Upper lobe of left lung (tissue), 6 donors: ENCODE data around the gene XPNPEP1. TPM values are rescaled to one million over a fixed set of nuclear protein-coding genes. Genes with fewer than 3 reads are reported as not detected.

Experiments
- ATAC-seq, 2 donors: fragments of 200-7000 bp; cut with Tn5 transposase; one replicate each; pipeline ENCODE4 v1.9.1; 2022; ENCODE audit warnings: mild to moderate bottlenecking in 2 of 2, moderate library complexity in 2 of 2; ENCODE audit not compliant: low FRiP score in 2 of 2
- DNase-seq, 2 donors: peaks; one replicate each; pipeline ENCODE4 v3.0.0-alpha.2; 2019 to 2020
- H3K27ac ChIP-seq, 4 donors: fragments of 200-600 bp; sonication (generic); one replicate each; pipeline ENCODE4 v1.5.1; 2016 to 2019
- H3K27me3 ChIP-seq, 4 donors: fragments of 200-600 bp; sonication (generic); one replicate each; pipeline ENCODE4 v1.5.1; 2017 to 2019
- H3K36me3 ChIP-seq, 4 donors: fragments of 200-600 bp; sonication (generic); one replicate each; pipeline ENCODE4 v1.5.1; 2016 to 2019
- H3K4me1 ChIP-seq, 4 donors: fragments of 200-600 bp; sonication (generic); one replicate each; pipeline ENCODE4 v1.5.1; 2018 to 2019
- H3K4me3 ChIP-seq, 4 donors: fragments of 200-600 bp; sonication (generic); one replicate each; pipeline ENCODE4 v1.5.1; 2017 to 2019; ENCODE audit warnings: mild to moderate bottlenecking in 2 of 4, moderate library complexity in 1 of 4
- H3K9me3 ChIP-seq, 4 donors: fragments of 200-600 bp; sonication (generic); one replicate each; pipeline ENCODE4 v1.5.1; 2018 to 2019
- EP300 ChIP-seq, 4 donors: sonication (generic); formaldehyde crosslinking; IDR thresholded peaks; one replicate each; pipeline ENCODE4 v1.5.1; 2017; ENCODE audit warnings: antibody characterized with exemption in 4 of 4, control low read depth in 2 of 4
- POLR2A ChIP-seq, 4 donors: fragments of 450-650 bp; IDR thresholded peaks; one replicate each; pipeline ENCODE4 v1.5.1; 2016 to 2017; ENCODE audit warnings: antibody characterized with exemption in 4 of 4, mild to moderate bottlenecking in 2 of 4
- POLR2AphosphoS5 ChIP-seq, 2 donors: sonication (generic); formaldehyde crosslinking; IDR thresholded peaks; one replicate each; pipeline ENCODE4 v1.5.1; 2017; ENCODE audit warnings: antibody characterized with exemption in 2 of 2
- whole genome bisulfite sequencing, 2 donors: methylation state at CpG; one replicate each; pipeline ENCODE4 v1.1.5; 2017 to 2018; 5-methylcytosine and 5-hydroxymethylcytosine counted together
- small RNA-seq, 4 donors: library from RNA; depleted of rRNA; stranded (forward); fragments of <200 nt; gene quantifications; one replicate each; pipeline ENCODE3, GENCODE V24; 2016
- total RNA-seq, 6 donors: library from RNA; depleted of rRNA in 4 of 6; stranded (reverse); fragments of >200 nt in 4 of 6; gene quantifications; one replicate each; pipeline versions ENCODE4 v1.1.0 to v1.2.1, GENCODE V29; 2016 to 2021
- TF ChIP-seq, protein P1 (sequence below), 6 experiments: fragments of 450-650 bp in 4 of 6; fragments of 200-600 bp in 2 of 6; sonication (generic) in 2 of 6; IDR thresholded peaks; one replicate each; pipeline ENCODE4 v1.5.1; 2016 to 2019; ENCODE audit warnings: antibody characterized with exemption in 6 of 6
- donor health status: DM: no; HTN: no; CAD: no; lungs with moderate emphysema.
- donor health status: DM: no; HTN: yes; CAD: no; lungs with severe emphysema.

Gene XPNPEP1
- total RNA-seq, 6 donors from 2014 or later, result 40.6 to 132 (median 57.8) TPM

DNA sequence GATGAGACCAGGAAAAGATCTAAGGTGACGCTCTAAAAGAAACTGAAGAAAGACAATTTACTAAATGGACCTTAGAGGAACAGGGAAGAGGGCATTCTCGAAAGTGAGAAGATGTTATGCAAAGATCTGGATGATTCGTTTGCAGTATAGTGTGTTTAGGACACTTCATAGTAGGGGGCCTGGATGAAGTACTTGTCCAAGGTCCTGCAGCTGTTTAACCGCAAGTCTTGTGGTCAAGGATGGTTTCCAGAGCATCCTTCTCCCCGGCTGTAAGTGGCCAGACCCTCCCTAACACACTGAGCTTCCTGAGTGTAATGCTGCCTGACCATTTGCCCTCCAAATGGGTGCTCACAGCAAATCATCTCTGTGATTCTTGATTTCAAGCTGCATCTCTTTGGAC is 101.6 kb downstream of the XPNPEP1 start:
- ATAC-seq (no peak), DNase-seq (no peak)
- no peak for TF ChIP-seq POLR2AphosphoS5 (IDR thresholded peaks at IDR 0.05)
- Histone ChIP-seq H3K36me3 (no peaks in the 10 kb centered on the region), H3K4me3 (no peak overlapping the region), H3K9me3 (no peaks in the 10 kb centered on the region), H3K27me3 (no peaks in the 10 kb centered on the region), H3K27ac (no peak overlapping the region), H3K4me1 (no peaks in the 10 kb centered on the region)
- WGBS, 2 donors, result 66 to 70% methylated on average over 5 of the region's 5 CpGs

DNA sequence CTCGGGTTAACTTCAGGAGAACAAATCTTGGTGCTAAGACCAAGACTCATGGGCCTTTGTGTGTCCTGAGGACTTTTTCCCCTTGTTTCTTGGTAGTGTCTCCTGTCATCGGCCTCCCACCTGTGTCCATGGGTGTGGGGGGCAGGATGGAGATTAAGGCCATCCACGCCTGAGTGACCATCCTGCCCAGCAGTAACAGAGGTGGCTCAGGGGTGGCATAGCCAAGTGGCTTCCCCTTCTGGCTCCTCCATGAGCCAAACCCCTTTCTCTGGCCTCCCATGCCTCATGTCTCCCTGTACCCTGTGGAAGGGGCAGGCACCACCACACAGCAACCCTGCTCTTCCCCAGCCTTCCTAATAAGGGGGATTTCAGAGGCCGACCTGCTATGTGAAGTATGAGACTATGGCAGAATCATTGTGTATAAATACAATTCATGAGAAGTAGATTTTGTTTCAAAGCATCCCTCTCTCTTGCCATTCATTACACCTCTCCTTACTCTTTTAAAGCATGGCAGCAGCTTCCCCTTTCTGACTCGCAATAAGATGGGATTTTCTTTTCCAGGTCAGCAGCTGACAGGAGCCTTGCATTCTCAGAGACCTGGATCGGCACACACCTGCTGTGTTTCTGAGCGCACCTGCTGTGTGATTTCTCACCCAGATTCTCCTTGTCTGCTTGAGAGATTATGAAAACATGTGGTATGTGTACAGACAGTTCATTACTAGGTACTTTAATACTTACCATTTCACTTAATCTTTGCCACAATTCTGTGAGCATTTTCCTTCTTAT is 102.5 kb downstream of the XPNPEP1 start:
- Histone ChIP-seq H3K4me1 (no peaks in the 10 kb centered on the region), H3K27ac (no peak overlapping the region), H3K9me3 (no peaks in the 10 kb centered on the region), H3K36me3 (no peaks in the 10 kb centered on the region), H3K4me3 (no peak overlapping the region), H3K27me3 (no peaks in the 10 kb centered on the region)
- WGBS, 2 donors, result 72 to 84% methylated on average over 6 to 7 of the region's 7 CpGs
- DNase-seq (no peak), ATAC-seq (no peak)
- no peak for TF ChIP-seq POLR2AphosphoS5 (IDR thresholded peaks at IDR 0.05)
- no peak for TF ChIP-seq POLR2A (IDR thresholded peaks at IDR 0.05)
- TF ChIP-seq, protein P1, sequence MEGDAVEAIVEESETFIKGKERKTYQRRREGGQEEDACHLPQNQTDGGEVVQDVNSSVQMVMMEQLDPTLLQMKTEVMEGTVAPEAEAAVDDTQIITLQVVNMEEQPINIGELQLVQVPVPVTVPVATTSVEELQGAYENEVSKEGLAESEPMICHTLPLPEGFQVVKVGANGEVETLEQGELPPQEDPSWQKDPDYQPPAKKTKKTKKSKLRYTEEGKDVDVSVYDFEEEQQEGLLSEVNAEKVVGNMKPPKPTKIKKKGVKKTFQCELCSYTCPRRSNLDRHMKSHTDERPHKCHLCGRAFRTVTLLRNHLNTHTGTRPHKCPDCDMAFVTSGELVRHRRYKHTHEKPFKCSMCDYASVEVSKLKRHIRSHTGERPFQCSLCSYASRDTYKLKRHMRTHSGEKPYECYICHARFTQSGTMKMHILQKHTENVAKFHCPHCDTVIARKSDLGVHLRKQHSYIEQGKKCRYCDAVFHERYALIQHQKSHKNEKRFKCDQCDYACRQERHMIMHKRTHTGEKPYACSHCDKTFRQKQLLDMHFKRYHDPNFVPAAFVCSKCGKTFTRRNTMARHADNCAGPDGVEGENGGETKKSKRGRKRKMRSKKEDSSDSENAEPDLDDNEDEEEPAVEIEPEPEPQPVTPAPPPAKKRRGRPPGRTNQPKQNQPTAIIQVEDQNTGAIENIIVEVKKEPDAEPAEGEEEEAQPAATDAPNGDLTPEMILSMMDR (IDR thresholded peaks at IDR 0.05), result no peak
- TF ChIP-seq EP300 (IDR thresholded peaks at IDR 0.05), result no peak

DNA sequence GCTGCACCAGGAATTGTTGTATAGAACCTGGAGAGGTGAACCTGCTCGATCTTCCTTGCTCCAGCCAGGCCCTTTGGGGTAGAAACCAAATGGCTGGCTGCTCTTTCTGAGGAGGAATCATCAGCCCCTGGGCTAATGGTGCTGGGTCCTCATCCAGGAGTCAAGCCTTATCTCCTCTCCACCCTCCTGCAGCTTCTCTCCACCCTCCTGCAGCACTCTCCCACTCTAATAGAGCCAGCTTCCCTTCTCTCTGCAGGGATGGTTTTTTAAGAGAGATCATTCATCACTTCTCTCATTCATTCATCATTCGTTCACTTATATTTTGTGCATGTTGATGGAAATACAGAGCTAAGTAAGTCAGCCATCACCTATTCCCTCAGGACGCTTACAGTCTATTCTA is 103.5 kb downstream of the XPNPEP1 start:
- Histone ChIP-seq H3K9me3 (no peaks in the 10 kb centered on the region), H3K27ac (no peak overlapping the region), H3K36me3 (no peaks in the 10 kb centered on the region), H3K27me3 (no peaks in the 10 kb centered on the region), H3K4me1 (no peaks in the 10 kb centered on the region), H3K4me3 (no peak overlapping the region)
- 78 to 81% methylated on average over 3 of the region's 3 CpGs for WGBS, 2 donors
- ATAC-seq (no peak), DNase-seq (no peak)
- TF ChIP-seq EP300 (IDR thresholded peaks at IDR 0.05), result no peak
- TF ChIP-seq POLR2AphosphoS5 (IDR thresholded peaks at IDR 0.05), result no peak
- TF ChIP-seq POLR2A (IDR thresholded peaks at IDR 0.05), result no peak
- TF ChIP-seq, protein P1 (IDR thresholded peaks at IDR 0.05), result no peak

Small RNA genes lying within 50 kb of the gene (small RNA-seq; reads per million reads assigned to genes)
- gene RNU4-5P, result 0 reads per million in 4 donors

Other genes with a start within 250 kb of the XPNPEP1 start
- gene ADD3, start 84.5 kb upstream of the XPNPEP1 start, total RNA-seq, result 100 to 1,000 TPM in 2 of 6 donors, 10 to 100 TPM in 4; 34.1 to 229 (median 61.0) TPM